OCI-LY1 (cell line): Measurements from ENCODE around the gene CEBPZ.

Experiments
- H2AFZ ChIP-seq: fragments of 200-600 bp; sonication (generic), shearing (Covaris generic); 2 replicates; pipeline ENCODE4 v1.6.0; 2014; ENCODE audit warnings: antibody characterized with exemption, mild to moderate bottlenecking, low read length
- H3F3A ChIP-seq: fragments of 200-600 bp; sonication (generic), shearing (Covaris generic); 2 replicates; pipeline ENCODE4 v1.6.0; 2014; ENCODE audit warnings: mild to moderate bottlenecking, antibody characterized with exemption, low read length, moderate library complexity; ENCODE audit not compliant: insufficient read depth
- H3K27ac ChIP-seq: fragments of 200-600 bp; sonication (generic); 2 replicates; pipeline ENCODE4 v1.5.1; 2014; ENCODE audit warnings: low read length, mixed run types, mild to moderate bottlenecking, low read depth; ENCODE audit not compliant: poor library complexity, severe bottlenecking
- H3K27me3 ChIP-seq: fragments of 200-600 bp; sonication (generic); 2 replicates; pipeline ENCODE4 v1.6.0; 2014; ENCODE audit warnings: antibody characterized with exemption, mild to moderate bottlenecking, low read length, moderate library complexity; ENCODE audit not compliant: insufficient read depth
- H3K36me3 ChIP-seq: fragments of 200-600 bp; sonication (generic); 2 replicates; pipeline ENCODE4 v1.6.1; 2014; ENCODE audit warnings: mild to moderate bottlenecking, antibody characterized with exemption, low read length, moderate library complexity, mixed read lengths; ENCODE audit not compliant: insufficient read depth
- H3K4me1 ChIP-seq: fragments of 200-600 bp; sonication (generic); 2 replicates; pipeline ENCODE4 v1.5.1; 2014; ENCODE audit warnings: mild to moderate bottlenecking, low read length, moderate library complexity; ENCODE audit not compliant: insufficient read depth, severe bottlenecking
- H3K4me2 ChIP-seq: fragments of 200-600 bp; sonication (generic), shearing (Covaris generic); 2 replicates; pipeline ENCODE4 v1.6.1; 2014; ENCODE audit warnings: low read length
- H3K4me3 ChIP-seq: fragments of 200-600 bp; sonication (generic); 2 replicates; pipeline ENCODE4 v1.5.1; 2014; ENCODE audit warnings: low read length, low read depth, mild to moderate bottlenecking, mixed read lengths; ENCODE audit not compliant: poor library complexity, severe bottlenecking
- H3K79me2 ChIP-seq: fragments of 200-600 bp; shearing (Covaris generic); 2 replicates; pipeline ENCODE4 v1.6.1; 2016; ENCODE audit warnings: mixed run types, low read length, mixed read lengths; ENCODE audit not compliant: insufficient read depth
- H3K9ac ChIP-seq: fragments of 200-600 bp; sonication (generic), shearing (Covaris generic); 2 replicates; pipeline ENCODE4 v1.6.1; 2014; ENCODE audit warnings: mild to moderate bottlenecking, low read length, mixed read lengths
- H3K9me2 ChIP-seq: fragments of 200-600 bp; sonication (generic), shearing (Covaris generic); 2 replicates; pipeline ENCODE4 v1.6.1; 2014; ENCODE audit warnings: low read depth, mild to moderate bottlenecking, low read length, mixed read lengths
- H3K9me3 ChIP-seq: fragments of 200-600 bp; shearing (Covaris generic); 2 replicates; pipeline ENCODE4 v1.6.1; 2014; ENCODE audit warnings: low read length, mixed read lengths
- H4K20me1 ChIP-seq: fragments of 200-600 bp; sonication (generic), shearing (Covaris generic); 2 replicates; pipeline ENCODE4 v1.6.0; 2016; ENCODE audit warnings: mild to moderate bottlenecking, low read length; ENCODE audit not compliant: insufficient read depth
- EZH2 ChIP-seq: fragments of 200-600 bp; sonication (generic), shearing (Covaris generic); IDR thresholded peaks from 2 replicates; pipeline ENCODE4 v1.8.0; 2017; ENCODE audit warnings: borderline replicate concordance, mixed run types, mild to moderate bottlenecking, antibody characterized with exemption, low read length, moderate library complexity, mixed read lengths
- TF ChIP-seq, protein P1 (sequence below): fragments of 200-600 bp; sonication (generic), shearing (Covaris generic); IDR thresholded peaks from 2 replicates; pipeline ENCODE4 v1.5.1; 2017; ENCODE audit warnings: mild to moderate bottlenecking, antibody characterized with exemption, low read length, moderate library complexity, mixed read lengths

CEBPZ gene

DNA sequence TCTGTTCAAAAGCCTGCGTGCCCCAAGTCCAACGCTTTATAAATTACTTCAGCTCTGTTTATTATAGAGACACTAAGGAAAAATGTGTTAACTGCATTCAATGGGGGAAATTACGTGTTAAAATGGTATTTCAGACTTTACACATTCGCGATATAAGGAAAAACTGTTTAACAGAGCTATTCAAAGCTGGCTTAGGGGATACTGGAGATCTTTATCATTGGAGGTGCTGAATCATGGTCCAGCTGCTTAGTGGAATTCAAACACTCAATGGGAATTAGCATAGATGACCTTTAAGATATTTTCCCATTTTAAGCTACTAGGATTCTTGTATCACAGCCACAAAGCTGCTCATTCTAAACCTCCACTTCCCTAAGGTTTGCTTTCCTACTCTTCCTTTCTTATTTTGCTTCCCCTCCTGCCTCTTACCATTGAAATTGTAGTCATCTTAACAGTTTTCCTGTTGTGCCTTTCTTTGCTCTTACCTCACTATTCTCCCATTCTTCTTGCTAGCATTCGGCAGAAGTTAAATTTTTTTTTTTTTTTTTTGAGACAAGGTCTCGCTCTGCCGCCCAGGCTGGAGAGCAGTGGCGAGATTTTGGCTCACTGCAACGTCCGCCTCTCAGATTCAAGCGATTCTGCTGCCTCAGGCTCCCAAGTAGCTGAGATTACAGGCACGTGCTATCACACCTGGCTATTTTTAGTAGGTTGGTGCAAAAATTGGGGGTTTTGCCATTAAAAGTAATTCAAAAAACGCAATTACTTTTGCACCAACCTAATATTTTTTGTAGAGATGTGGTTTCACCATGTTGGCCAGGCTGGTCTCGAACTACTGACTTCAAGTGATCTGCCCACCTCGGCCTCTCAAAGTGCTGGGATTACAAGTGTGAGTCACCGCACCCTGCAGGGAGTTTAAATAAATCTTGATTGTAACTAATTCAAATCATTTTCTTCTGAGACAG is 49.4 kb downstream of the CEBPZ start:
- no peak overlapping the region for H3K9ac ChIP-seq

DNA sequence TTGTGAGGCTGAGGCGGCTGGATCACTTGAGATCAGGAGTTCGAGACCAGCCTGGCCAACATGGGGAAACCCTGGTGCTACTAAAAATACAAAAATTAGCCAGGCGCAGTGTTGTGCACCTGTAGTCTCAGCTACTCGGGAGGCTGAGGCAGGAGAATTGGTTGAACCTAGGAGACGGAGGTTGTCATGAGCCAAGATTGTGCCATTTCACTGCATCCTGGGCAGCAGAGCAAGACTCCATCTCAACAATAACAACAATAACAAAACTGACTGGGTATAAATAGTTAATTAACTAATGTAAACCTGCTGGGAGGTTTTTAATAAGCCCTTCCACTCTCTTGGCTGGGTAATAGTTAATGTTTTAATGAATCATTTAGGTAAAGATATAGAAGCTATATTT is 50.8 kb downstream of the CEBPZ start:
- Histone ChIP-seq H3K9me2 (no peaks in the 10 kb centered on the region), H2AFZ (no peak overlapping the region), H4K20me1 (no peaks in the 10 kb centered on the region), H3F3A (no peaks in the 10 kb centered on the region), H3K4me2 (no peak overlapping the region), H3K36me3 (no peaks in the 10 kb centered on the region), H3K4me3 (no peak overlapping the region), H3K27me3 (no peaks in the 10 kb centered on the region), H3K9me3 (no peaks in the 10 kb centered on the region), H3K79me2 (no peaks in the 10 kb centered on the region), H3K4me1 (no peaks in the 10 kb centered on the region), H3K27ac (no peak overlapping the region), H3K9ac (no peak overlapping the region)
- no peak for TF ChIP-seq EZH2
- TF ChIP-seq, protein P1, sequence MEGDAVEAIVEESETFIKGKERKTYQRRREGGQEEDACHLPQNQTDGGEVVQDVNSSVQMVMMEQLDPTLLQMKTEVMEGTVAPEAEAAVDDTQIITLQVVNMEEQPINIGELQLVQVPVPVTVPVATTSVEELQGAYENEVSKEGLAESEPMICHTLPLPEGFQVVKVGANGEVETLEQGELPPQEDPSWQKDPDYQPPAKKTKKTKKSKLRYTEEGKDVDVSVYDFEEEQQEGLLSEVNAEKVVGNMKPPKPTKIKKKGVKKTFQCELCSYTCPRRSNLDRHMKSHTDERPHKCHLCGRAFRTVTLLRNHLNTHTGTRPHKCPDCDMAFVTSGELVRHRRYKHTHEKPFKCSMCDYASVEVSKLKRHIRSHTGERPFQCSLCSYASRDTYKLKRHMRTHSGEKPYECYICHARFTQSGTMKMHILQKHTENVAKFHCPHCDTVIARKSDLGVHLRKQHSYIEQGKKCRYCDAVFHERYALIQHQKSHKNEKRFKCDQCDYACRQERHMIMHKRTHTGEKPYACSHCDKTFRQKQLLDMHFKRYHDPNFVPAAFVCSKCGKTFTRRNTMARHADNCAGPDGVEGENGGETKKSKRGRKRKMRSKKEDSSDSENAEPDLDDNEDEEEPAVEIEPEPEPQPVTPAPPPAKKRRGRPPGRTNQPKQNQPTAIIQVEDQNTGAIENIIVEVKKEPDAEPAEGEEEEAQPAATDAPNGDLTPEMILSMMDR: no peak

More for the DNA sequence above, 49.4 kb downstream of the CEBPZ start:
- H4K20me1 ChIP-seq: no peaks in the 10 kb centered on the region
- no peaks in the 10 kb centered on the region for H3K4me1 ChIP-seq
- H3K9me2 ChIP-seq: no peaks in the 10 kb centered on the region
- H2AFZ ChIP-seq: no peak overlapping the region
- H3K27ac ChIP-seq: no peak overlapping the region
- TF ChIP-seq, protein P1: no peak
- no peak for TF ChIP-seq EZH2
- no peak overlapping the region for H3K4me2 ChIP-seq
- no peaks in the 10 kb centered on the region for H3K79me2 ChIP-seq
- no peak overlapping the region for H3K4me3 ChIP-seq
- H3K9me3 ChIP-seq: no peaks in the 10 kb centered on the region
- H3K36me3 ChIP-seq: no peaks in the 10 kb centered on the region
- no peaks in the 10 kb centered on the region for H3K27me3 ChIP-seq
- no peaks in the 10 kb centered on the region for H3F3A ChIP-seq

DNA sequence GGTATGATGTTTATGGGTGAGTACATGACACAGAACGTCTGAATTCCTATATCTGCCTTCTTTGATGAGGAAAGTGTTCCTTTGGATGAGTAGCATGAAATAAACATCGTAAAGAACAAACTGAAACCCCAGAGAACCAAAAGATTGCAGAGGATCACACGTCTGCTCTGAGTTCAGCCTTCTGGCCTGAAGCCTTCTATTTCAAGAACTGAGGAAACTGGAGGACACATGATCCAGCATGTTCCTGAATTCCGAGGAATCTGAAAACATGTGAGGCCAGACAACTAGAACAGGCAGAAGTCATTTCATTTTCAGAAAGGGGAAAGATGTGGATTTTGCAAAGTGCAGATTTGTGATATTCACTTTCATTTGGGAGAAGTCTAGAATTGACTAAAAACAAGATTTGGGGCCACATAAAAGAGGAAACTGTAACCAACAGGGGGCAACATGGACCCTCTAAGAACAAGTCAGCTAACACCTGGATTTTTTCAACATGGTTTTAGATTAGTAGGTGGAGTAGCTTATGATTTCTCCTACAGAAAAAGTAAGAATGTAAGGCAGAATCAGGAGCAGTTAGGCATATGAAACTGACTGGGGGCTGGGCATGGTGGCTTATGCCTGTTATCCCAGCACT is 51.3 kb downstream of the CEBPZ start:
- H3K27ac ChIP-seq: no peak overlapping the region
- H3K27me3 ChIP-seq: no peaks in the 10 kb centered on the region
- no peak overlapping the region for H3K4me2 ChIP-seq
- H3K4me1 ChIP-seq: no peaks in the 10 kb centered on the region
- no peak overlapping the region for H3K4me3 ChIP-seq
- H4K20me1 ChIP-seq: no peaks in the 10 kb centered on the region
- no peaks in the 10 kb centered on the region for H3K79me2 ChIP-seq
- H3K9me2 ChIP-seq: no peaks in the 10 kb centered on the region
- H3K9me3 ChIP-seq: no peaks in the 10 kb centered on the region
- no peak for TF ChIP-seq EZH2
- TF ChIP-seq, protein P1: peak; percentile 54; the same call in 1 of the 2 replicates
- no peaks in the 10 kb centered on the region for H3K36me3 ChIP-seq
- no peak overlapping the region for H2AFZ ChIP-seq
- no peaks in the 10 kb centered on the region for H3F3A ChIP-seq
- no peak overlapping the region for H3K9ac ChIP-seq
